NCI-H2196 treated with DMSO at 0.1 percent for 48 hours (cell line): ENCODE results near the gene OR5H14.
"Not testable (repeated sequence)": the region's sequence is repeated elsewhere in the genome, so short reads cannot be mapped to it uniquely, and the experiment has no call there.

Experiments
- DNase-seq: peaks from one replicate; lab custom pipeline; 2025; ENCODE audit not compliant: unreplicated experiment; lab: John Stamatoyannopoulos, UW

OR5H14 gene

GRCh38 chr3:98147179-98147578 lies at the start of gene OR5H14:
Gene OR5H14 (plus strand): TSS chr3:98147479. CDS start chr3:98149386, 1,907 bp downstream.
- no peak for DNase-seq

DNA sequence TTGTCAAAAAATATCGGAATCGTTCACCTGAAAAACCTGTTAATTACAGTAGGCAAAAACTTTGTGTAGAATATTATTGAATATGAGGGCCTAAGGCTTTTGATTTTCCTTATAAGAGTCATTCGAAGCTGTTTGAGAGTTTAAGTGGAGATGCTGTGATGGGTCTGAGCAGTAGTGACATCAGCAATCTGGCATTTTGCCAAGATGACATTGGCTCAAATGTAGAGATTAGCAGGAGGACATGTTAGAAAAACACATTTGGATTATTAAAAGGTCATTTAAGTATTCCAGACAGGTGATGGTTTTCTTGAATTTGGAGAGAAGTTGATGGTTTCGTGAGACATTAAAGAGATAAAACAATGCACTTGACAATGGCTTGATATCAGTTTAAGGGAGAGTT lies 47.4 kb upstream of the OR5H14 start:
- DNase-seq: no peak

- DNase-seq: no peak
Measured at GRCh38 chr3:98108162-98108561, 39.1 kb upstream of the OR5H14 start.

- DNase-seq: no peak
Measured at GRCh38 chr3:98109807-98110549, 37.3 kb upstream of the OR5H14 start.

DNA sequence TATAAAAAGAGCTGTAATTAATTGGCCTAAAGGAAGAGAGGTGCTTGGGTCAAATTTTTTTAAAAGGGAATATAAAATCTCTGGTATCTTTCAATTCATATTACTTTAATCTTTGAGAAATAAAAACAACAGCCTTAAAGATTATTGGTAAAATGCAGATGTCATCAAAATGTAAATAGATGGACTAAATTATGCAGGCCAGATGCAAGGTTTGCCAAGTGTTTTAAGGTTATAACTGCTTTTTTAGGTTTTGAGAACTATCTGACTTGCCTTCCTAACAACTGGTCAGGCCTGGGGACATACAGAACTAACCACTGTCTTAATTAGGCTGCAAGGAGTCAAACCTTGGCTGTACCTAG lies 36.8 kb upstream of the OR5H14 start:
- DNase-seq: no peak

- DNase-seq: no peak
Measured at GRCh38 chr3:98114264-98114663, 33.0 kb upstream of the OR5H14 start.

- DNase-seq: no peak
Measured at GRCh38 chr3:98115717-98116116, 31.6 kb upstream of the OR5H14 start.

DNA sequence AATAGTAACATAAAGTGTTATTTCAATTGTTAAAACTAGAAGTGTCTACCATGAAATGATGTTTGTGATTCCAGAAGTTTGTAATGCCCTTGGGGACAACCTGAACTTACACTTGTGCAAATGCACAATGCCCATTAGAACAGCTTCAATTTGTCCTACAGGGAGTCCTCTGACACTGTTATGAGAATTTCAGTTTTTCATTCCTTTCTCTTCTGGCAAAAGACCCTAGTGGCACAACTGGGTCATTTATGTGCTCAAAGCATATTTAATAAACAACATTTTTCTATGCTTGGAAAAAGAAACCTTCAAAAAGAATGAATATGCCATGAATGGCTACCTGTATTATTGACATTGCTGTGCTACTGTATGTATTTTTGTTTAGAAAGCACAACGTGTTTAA lies 16.9 kb upstream of the OR5H14 start, which contains the start of gene OR5H1:
Gene OR5H1 (plus strand): TSS at position 301 of the 400 bp plus-strand sequence. CDS start 1,977 bp downstream, outside the sequence.
- no peak for DNase-seq

- DNase-seq: no peak
Measured at GRCh38 chr3:98136631-98137030, 10.6 kb upstream of the OR5H14 start.

- DNase-seq: not testable (repeated sequence)
Measured at GRCh38 chr3:98137826-98138557, 9.3 kb upstream of the OR5H14 start.

- no peak for DNase-seq
Measured at GRCh38 chr3:98140531-98140930, 6.7 kb upstream of the OR5H14 start.

DNA sequence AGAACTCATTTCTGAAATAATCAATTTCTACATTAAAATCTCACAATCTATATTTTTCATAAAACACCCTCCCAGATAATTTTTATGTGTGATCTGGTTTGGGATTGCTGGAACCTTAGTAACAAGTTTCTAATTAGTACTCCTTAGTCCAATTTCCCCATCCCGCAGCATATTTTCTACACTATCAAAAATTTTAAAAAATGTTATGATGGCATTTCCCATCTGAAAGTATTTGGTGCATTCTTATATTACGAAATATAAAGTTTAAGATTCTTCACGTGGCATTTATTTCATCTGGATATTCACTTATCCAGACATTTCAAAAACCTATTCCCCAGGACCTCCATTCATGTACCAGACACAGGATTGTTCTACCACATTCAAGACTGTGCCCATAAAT lies 1.5 kb downstream of the OR5H14 start:
- no peak for DNase-seq

GRCh38 chr3:98149456-98149855 lies 2.2 kb downstream of the OR5H14 start:
- DNase-seq: not testable (repeated sequence)

DNA sequence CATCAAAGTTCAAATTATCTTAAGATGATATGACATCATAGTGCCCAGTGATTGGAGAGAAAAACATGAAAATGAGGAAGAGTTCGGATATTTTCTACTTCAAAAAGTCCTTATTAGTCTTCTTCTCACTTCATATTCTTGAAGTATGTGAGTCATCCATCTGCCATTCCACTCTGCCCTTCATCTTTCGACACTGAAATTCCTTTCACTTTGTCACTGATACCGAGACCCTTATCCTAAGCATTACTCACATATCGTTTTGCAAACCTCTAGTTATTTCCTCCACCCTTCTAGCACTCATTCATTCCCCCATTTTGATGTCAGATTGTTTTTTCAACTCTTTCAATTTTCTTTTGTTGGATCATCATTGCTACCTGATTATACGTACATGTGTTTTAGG lies 4.0 kb downstream of the OR5H14 start:
- no peak for DNase-seq

DNA sequence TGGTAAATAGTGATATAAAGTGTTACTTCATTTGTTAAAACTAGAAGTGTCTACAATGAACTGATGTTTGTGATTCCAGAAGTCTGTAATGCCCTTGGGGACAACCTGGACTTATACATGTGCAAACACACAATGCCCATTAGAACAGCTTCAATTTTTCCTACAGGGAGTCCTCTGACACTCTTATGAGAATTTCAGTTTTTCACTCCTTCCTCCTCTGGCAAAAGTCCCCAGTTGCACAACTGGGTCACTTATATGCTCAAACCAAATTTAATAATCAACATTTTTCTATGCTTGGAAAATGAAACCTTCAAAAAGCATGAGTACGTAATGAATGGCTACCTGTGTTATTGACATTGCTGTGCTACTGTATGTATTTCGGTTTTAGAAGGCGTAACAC lies 19.1 kb downstream of the OR5H14 start, which contains the start of gene OR5H15:
Gene OR5H15 (plus strand): TSS at position 301 of the 400 bp plus-strand sequence. CDS start 2,004 bp downstream, outside the sequence.
- DNase-seq: no peak

DNA sequence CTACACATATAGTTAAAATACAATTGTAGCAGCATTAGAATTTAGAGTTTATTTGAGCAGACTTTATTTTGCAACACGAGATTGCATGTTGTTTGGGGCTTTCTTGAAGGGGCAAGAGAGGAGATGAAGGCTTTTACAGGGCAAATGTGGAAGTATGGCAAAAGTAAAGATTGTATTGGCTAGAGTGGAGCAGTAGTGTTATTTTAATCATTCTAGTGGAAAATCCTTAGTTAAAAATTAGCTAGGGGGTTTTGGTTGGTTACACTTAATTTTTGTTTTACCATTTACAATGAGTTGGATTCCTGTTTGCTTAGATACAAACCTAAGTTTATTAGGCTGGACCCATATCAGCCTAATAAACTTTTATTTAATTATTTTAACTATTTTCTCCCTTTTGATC lies 23.8 kb downstream of the OR5H14 start:
- DNase-seq: no peak

- DNase-seq: no peak
Measured at GRCh38 chr3:98172621-98173020, 25.3 kb downstream of the OR5H14 start.

GRCh38 chr3:98180319-98180890 lies 33.1 kb downstream of the OR5H14 start:
- DNase-seq: no peak

- DNase-seq: no peak
Measured at GRCh38 chr3:98182196-98182595, 34.9 kb downstream of the OR5H14 start.

- DNase-seq: no peak
Measured at GRCh38 chr3:98185180-98185579, 37.9 kb downstream of the OR5H14 start.

- DNase-seq: no peak
Measured at GRCh38 chr3:98188545-98188944, 41.3 kb downstream of the OR5H14 start.

DNA sequence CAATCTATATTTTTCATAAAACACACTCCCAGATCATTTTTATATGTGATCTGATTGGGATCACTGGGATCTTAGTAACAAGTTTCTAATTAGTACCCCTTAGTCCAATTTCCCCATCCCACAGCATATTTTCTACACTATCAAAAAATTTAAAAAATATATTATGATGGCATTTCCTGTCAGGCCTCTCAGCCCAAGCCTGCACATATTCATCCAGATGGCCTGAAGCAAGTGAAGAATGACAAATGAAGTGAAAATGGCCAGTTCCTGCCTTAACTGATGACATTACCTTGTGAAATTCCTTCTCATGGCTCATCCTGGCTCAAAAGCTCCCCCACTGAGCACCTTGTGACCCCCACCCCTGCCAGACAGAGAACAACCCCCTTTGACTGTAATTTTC lies 43.6 kb downstream of the OR5H14 start:
- DNase-seq: not testable (repeated sequence)
